Panc1 (cell line): ENCODE results near the gene ANKRD18A.
"Not testable (repeated sequence)": the region's sequence is repeated elsewhere in the genome, so short reads cannot be mapped to it uniquely, and the experiment has no call there.

Experiments used
- CTCF ChIP-seq: fragments of 450-650 bp; IDR thresholded peaks from 2 replicates; pipeline ENCODE4 v1.5.1; 2017; ENCODE audit warnings: mild to moderate bottlenecking
- POLR2AphosphoS5 ChIP-seq: IDR thresholded peaks from 2 replicates; pipeline ENCODE4 v1.6.1; 2012; ENCODE audit warnings: mild to moderate bottlenecking, low read depth, low read length, moderate library complexity
- REST ChIP-seq, 2 experiments: IDR thresholded peaks; 2 replicates each; pipeline ENCODE4 v1.6.1; 2011 to 2012; ENCODE audit warnings: low read depth in 2 of 2, control low read depth in 1 of 2, low read length in 1 of 2, mild to moderate bottlenecking in 1 of 2, moderate library complexity in 1 of 2; ENCODE audit not compliant: insufficient read depth in 1 of 2
- SIN3A ChIP-seq: IDR thresholded peaks from 2 replicates; pipeline ENCODE4 v1.6.1; 2012; ENCODE audit warnings: low read depth, mild to moderate bottlenecking, low read length, moderate library complexity, borderline replicate concordance; ENCODE audit not compliant: insufficient read depth

- TF ChIP-seq CTCF; POLR2AphosphoS5; REST (IDR thresholded peaks at IDR 0.05; ENCODE audit: insufficient read depth in 1 of 2, low read depth in 2 of 2, low read length in 1 of 2); SIN3A: not testable (repeated sequence)
These were observed 40.3 kb downstream of the ANKRD18A start for GRCh38 chr9:38580112-38580511.
